ENCODE results near the gene EPS8L2.

DNA sequence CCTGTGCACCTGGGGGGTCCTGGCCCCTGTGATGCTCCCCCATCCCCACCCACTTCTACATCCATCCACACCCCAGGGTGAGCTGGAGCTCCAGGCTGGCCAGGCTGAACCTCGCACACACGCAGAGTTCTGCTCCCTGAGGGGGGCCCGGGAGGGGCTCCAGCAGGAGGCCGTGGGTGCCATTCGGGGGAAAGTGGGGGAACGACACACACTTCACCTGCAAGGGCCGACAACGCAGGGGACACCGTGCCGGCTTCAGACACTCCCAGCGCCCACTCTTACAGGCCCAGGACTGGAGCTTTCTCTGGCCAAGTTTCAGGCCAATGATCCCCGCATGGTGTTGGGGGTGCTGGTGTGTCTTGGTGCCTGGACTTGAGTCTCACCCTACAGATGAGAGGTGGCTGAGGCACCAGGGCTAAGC, 21.3 kb downstream of the EPS8L2 start:
- TF ChIP-seq CTCF (IDR thresholded peaks at IDR 0.05) (no peak), POLR2A (IDR thresholded peaks at IDR 0.05) (no peak)
